ENCODE measurements around the gene RXRA.
A peak's percentile ranks its signal among the peaks of the same experiment; 100 is the strongest.

The RXRA gene

DNA sequence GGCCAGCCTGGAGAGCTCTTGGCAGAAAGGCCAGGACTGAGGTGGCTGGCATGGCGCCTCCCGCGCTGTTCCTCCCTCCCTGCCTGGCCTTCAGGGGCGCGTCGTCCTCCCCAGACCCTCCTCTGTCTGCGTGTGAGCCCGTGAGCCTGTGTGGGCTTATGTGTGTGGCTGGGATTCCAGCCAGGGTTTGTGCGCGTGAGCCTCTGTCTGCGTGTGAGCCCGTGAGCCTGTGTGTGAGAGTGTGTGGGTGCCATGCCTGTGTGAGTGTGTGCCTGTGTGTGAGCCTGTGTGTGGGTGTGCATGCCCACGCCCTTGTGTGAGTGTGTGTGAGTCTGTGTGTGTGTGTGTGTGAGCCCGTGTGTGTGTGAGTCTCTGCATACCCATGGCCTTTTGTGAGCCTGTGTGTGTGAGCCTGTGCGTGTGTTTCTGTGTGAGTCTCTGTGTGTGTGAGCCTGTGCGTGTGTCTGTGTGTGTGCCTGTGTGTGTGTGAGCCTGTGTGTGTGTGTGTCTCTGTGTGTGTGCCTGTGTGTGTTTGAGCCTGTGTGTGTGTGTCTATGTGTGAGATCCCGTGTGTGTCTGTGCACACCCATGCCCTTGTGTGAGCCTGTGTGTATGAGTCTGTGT lies 13.0 kb downstream of the RXRA start:
- DNase-seq = no peak

DNA sequence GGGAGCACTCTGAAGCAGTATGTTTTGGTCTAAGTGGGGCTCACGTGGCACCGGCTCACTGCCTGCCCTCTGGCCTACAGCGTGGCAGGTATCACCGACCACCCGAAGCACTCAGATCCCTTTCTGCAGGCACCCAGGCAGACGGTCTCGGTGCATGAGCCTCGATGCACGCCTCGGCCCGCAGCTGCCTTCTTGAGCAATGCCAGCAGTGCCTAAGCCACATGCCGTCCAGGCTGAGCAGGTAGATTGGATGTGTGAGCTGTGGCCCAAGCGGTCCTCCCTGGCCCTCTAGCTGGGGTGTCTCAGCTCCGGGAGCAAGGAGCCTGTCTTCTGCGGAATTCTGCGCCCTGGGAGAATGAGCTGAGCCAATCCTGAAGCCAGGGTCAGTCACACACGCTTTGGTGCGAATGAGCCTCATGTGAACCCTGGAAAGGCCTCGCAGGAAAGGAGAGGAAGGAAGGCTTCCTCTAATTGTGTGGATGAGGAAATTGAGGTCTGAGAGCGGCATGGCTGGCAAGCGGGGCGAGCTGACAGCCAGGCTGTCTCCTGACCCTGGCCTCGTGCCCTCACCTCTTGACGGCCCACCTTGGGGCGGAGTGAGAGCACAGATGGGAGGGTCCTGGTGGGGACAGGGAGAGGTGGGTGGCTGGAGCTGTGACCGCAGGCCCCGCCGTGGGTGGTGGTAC lies 14.4 kb downstream of the RXRA start:
- DNase-seq = no peak

DNA sequence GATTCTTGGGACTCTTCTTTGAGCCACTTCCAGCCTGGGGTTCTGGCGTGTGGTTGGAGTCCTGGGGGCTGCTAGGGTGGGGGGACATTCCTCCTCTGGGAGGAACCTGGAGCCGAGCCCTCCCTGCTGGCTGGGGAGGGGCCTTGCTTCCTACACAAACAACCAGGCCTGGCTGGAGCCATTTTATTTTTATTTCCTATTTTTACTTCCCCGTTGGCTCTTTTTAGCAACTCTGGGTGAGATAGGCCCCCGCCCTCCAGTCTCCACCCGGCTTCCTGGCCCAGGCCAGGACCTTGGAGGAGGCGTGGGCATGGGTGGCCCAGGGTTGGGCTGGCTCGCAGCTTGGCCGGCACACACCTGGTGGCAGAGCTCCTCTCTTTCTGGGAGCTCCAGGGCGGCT lies 15.1 kb downstream of the RXRA start:
- DNase-seq = no peak

DNA sequence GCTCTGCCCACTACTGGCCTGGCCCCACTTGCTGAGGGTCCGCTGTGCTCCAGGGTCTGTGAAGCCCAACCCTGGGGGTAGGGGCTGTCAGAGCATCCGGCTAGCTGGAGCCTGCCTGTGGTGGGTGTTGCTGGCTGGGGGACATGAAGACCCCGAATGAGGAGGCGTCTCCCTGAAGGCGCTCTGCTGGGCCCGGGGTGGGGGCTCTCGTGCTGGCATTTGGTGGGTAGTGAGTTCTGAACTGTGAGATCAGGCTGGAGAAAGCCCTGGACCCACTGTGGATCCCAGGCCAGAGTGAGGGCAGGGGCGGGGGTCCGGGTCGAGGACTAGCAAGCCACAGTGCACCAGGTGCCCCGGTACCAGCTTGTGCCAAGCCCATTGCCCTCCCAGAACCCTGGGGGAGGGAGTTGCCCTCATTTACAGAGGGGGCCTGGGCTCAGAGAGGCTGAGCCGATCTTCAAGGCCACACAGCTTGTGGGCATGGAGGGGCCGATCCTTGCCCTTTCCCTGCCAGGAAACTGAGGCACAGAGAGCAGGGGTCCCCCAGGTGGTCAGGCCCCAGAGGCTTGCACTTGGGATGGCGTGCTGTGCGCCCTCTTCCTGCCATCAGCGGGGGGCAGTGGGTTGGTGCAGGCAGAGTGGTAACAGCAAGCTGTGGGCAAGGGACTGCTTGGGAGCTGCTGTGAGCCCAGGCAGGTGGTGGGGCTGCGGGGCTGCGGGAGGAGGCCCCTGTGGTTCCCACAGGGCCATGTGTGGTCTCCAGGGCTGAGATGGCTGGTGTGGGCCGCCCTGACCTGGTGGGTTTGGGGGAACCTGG lies 15.9 kb downstream of the RXRA start:
- no peak for DNase-seq

DNA sequence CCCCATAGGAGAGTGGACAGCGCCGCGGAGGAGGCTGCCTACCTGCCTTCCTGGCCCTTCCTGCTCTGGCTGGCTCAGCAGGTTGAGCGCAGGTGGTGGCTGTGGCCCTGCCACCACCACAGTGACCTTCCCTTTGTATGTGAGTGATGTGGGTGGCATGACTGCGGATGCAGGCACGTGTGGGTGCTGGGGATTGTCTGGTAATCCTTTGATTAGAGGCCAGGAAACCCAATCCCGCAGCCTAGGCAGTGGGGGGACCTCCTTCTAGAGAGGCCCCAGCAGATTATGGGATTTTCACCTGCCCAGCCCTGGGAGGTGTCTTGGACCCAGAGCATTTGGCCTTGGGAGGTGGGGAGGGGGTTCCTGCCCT lies 16.5 kb downstream of the RXRA start:
- DNase-seq = no peak

DNA sequence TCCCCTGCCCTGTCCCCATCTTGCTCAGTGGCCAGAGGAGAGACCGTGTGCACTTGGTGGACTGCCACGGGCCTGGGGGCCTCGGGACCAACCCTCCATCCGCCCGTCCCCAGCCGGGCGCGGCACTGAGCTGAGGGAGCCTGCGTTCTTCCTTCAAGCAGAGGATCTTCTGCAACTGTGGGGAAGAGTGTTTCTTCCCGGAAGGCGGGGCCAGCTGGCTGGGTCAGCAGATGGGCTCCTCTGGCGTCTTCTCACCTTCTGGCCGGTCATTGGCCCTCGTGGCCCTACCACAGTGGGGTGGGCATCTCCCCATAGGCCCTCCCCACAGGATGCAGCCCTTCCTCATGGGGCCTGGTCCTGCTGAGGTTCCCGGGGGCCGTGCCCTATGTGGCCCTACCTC lies 17.4 kb downstream of the RXRA start:
- DNase-seq = no peak

DNA sequence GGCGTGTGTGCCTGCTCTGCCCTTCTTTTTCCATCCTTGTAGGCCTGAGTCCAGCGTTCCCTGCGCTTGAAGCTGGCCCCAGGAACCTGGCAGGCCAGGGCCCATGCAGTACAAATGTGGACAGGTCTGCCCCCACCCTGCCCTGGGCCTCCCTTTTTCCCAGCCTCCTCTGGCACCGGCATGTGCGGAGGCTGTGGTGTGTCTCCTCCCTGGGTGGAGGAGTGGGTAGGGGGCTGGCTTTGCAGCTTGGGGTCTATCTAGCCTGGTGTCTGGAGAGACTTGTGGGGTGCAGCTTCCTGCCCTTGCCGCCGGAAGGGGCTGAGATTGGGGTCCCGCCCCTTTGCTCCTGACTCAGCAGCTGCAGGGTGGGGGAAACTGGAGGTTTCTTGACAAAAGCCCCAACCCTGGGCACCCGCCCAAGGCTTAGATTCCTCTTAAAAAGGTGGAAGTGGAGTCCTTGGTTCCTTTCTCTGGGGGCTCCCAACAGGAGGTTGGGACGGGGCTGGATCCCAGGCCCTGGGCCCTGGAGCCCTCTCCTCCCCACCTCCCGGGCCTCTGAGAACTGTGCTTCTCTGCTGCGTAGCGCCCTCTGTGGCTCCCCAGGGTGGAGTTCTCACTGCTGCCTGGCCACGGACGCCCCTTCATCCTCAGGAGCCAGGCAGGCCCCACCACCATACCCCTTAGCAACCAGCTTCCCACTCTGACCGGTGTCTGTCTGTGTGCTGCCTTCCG lies 18.0 kb downstream of the RXRA start:
- DNase-seq = peak in 1 of 2 experiments; percentile 19

DNA sequence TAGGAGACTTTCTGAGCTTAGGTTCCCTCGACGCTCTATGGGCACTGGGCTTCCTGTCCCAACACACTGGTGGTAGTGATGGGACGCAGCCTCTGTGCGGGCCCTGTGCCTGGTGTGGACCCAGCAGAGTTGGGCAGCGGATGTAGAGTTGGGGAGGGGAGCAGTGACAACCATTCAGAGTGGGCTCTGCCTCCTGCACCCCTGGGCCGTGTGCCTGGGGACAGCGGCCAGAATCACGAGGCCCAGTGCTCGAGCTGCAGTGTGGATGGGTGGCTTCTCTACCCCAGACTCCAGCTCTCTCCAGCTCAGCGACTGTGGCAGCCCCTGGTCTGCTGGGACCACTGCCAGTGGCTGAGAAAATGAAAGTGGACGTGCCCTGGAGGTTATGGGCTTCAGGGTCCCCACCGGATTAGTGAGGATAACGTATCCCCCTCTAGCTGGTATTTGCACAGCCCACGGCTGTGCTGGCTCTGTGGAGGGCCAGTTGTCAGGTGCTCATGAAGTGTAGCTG lies 18.6 kb downstream of the RXRA start:
- no peak for DNase-seq

DNA sequence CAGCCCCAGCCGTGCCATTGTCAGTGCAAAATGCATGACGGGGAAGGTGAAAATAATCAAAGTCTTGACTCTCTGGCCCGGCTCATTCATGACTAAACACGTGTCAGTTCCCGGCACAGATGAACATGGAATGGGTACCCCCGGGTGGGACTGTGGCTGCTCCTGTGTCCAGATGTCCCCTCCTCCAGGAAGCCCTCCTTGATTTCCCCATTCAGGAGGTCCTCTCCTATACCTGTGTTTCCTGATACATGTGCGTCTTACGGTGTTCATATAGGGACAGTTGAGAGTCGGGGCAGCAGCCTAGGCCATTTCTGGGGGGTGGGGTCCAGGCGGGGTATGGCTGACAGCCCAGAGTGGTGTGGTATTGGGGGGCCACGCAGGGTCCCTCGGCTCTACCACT lies 19.5 kb downstream of the RXRA start:
- no peak for DNase-seq

DNA sequence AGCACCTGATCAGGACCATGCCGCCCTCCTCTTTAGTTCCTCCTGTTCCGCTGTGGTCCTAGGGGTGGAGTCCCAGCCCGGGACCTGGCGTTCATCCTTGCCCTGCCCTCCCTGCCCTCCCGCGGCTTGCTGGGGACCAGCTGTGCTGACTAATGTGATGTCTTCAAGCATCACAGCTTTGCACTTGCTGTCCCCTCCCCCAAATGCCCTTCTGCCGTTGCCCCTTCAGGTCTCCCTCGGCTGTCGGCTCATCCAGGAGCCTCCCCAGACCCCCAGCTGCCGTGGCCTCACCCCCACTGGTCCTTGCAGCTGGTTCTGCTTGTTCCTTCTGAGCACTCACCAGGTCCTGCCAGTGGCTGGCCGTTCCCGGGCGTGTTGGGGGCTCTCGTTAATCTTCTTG lies 19.9 kb downstream of the RXRA start:
- no peak for DNase-seq

DNA sequence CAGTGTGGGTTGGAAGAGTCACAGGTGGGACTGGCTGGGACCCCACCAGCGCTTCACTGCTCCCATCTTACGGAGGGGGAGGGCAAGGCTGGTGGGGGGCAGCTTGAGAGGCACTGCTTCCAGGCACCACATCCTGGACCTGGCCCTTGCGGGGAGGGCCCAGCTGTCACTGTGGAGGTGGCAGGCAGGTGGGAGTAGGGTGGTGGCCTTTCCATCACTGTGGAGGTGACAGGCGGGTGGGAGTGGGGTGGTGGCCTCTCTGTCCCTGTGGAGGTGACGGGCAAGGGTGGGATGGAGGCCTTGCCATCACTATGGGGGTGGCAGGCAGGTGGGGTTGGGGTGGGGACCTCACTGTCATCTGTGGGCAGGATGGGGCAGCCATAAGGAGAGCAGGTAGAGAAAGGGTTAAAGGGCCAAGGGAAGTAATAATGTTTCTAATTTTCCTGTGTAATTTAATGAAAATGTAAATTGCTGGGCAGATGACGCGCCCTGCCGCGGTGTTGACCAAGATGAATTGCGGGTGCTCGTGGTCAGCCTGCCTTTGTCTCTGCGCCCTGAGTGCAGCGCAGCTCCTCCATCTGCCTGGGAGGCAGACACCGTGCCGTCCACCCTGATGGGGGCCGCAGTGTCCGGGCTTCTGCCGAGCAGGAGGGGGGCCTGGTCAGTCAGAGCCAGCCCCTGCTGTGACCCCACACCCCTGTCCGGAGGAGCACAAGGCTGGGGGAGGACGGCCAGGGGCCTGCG lies 20.8 kb downstream of the RXRA start:
- no peak for DNase-seq

DNA sequence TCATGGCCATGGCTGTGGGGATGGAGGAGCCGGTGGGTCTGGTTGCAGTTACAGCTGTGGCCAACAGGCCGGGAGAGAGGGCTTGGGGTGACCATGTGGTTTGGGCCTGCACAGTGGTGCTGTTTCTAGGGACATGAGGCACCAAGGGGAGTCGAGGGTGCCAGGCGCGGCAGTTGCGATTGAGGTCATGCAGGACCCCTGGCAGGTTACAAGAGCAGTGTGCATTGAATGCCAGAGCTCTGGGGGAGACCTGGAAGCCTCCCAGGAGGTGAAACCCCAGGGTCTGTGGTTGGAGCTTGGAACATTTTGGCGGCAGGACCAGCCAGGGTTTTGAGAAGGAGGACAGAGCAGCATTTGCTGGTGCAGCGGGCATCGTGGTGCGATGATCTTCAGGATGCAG lies 21.7 kb downstream of the RXRA start:
- no peak for DNase-seq

DNA sequence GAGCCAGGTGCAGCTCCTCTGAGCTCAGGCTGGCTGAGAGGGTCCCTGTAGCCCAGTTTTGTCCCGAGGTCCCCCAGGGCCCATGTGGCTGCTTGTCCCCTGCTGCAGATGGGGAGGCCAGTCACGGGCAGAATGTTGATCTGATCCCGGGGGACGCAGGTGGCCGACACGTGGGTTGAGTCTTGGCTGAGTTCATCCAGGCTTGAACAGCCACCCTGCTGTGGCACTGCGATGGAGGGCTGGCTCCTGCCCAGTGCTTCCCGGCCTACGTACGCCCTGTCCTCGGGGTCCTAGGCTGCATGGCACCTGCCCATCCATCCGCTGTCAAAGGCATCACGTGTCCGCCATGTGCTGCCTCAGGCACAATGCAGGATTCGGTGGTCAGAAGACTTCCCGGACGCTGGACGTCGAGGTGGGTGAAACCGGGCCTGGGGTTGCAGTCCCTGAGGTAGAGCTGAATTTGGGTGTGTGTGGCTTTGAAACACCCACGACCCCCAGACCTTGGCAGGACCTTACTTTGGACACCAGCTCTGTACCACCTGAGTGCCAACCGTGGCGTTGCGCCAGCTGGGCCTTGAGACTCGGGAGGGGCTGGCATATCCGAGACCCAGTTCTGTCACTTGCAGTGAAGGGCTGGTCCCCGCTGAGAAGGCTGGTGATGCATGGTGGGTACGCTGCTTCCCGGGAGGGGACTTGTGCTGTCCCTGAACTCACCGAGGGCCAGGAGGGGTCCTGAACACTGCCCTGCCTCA lies 22.3 kb downstream of the RXRA start:
- no peak for DNase-seq

DNA sequence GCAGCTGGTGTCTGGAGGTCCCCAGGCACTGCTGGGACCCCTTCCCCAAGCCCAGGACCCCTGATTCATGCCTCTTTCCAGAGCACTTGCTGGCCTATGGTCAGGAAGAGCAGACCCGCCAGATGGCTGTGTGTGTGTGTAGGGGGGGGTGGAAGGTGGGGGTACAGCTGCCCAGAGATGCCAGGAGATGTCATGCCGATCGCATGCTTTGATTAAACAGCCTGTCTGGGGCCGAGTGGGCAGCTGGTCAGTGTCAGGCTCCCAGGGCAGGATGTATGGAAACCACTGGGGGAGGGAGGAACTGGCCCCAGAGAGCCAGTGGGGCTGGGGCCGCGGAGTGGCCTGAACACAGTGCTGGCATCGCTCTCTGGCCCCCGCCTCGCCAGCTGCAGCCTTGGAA lies 23.7 kb downstream of the RXRA start:
- no peak for DNase-seq

DNA sequence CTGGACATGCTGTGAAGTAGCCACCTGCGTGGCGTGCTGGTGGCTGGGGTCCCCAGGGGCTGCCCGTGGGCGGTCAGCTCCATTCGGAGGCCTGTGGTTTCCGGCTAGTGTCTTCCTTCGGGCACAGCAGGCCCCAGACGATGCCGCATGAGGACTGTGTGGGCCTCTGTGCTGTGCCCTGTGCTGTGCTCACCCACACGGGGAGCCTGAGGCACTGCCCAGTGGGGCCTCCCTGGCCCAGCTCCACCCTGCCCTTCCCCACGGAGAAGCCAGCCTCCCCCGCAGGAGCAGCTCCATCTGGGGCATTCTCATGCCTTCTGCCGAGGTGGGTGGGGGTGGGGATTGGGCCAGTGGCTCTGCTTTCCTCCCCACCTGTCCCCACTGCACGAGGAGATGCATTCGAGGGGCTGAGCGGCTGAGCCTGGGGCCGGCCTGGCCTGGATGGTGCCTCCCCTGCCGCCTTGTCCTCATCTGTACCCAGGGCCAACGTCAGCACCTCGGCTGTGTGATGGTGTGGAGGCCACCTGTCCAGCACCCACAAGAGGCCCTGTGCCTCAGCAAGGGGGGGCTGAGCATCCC lies 24.2 kb downstream of the RXRA start:
- DNase-seq = no peak

DNA sequence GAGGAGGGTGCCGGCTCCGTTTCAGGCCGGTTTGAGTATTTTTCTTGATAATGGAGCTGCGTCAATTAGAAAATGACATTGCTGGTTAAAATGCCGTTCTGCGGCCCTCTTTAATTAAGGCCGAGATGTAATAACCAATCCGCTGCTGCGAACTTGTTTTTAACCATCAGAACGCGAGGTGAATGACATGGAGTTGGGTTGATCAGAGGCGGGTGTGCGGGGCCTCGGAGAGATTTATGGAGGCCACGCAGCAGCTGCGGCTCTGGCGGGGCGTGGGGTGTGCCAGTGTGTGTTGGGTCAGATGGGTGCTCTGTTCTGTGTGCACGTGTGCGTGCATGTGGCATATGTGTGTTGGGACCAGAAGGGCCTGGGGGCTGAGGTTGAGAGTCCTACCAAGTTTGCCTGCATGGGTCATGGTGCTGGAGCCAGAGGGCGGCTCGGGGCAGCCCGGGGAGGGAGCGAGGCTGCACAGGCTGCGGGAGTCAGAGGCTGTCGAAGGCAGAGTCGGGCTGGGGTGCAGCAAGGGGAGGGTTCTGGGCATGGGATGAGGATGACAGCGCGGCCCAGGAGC lies 25.4 kb downstream of the RXRA start:
- no peak for DNase-seq

DNA sequence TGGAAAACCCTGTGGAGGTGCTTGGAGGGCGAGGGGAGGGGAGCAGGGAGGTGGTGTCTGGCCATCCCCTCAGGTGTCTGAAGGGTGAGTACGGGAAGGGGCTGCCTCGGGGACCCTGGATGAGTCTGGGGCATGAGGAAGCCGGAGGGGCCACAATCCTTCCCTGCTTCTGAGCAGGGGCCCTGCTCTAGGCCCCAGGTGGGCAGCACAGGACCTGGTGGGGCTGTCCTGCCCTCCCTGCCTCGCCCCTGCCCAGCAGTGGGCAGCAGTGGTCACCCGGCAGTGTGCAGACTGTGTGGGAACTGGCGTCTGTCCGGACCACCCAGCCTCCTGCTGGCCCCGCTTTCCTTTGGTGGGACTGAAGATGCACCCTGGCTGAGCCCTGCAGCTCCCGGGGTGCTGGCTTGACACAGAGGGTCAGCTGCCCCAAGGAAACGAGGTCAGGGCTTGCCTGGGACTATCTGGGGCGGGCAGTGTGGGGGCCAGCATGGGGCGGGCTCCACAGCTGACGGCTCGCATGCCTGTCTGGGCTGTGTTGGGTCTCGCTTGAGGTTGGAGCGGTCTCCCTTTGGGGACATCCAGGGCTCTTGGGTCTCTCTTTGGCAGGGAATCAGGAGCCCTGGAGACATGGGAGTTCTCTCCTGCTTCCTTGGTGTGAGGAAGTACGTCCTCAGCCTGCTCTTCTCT lies 26.1 kb downstream of the RXRA start:
- DNase-seq = no peak

DNA sequence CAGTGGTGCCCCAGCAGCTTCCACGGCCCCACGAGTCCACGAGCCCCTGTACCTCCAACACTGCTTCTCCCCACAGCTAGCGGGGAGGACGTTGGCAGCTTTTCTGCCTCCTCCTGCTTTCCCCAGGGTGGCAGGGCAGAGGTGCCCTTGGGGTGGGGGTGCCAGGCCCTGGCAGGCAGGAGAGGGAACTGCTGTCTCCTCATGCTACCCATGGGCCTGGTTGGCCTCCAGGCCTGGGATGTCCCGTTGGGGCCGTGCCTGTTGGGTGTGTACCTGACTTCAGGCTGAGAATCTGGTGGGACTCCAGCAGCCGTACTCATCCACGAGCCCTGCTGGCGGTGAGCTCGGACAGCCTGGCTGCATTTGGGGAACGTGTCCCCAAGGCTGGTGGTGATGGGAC lies 27.3 kb downstream of the RXRA start:
- DNase-seq = no peak

DNA sequence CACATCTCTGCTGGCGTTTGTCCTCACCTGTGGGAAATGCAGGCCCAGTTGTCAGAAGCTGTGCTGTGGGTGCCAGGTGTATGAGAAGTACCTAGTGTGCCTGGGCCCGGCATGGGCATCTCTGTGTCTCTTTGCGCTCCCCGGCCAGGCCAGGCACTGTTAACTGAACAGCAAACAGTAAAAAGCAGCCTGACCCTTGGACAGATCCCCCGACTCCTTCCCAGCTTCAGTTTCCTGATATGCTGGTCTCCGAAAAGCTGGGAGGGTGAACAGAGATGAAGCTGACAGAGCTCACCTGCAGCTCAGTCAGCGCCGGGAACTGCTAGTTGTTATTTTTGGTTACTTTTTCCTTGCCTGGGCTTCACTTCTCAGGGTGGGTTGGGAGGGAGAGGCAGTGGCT lies 28.9 kb downstream of the RXRA start:
- DNase-seq = no peak

DNA sequence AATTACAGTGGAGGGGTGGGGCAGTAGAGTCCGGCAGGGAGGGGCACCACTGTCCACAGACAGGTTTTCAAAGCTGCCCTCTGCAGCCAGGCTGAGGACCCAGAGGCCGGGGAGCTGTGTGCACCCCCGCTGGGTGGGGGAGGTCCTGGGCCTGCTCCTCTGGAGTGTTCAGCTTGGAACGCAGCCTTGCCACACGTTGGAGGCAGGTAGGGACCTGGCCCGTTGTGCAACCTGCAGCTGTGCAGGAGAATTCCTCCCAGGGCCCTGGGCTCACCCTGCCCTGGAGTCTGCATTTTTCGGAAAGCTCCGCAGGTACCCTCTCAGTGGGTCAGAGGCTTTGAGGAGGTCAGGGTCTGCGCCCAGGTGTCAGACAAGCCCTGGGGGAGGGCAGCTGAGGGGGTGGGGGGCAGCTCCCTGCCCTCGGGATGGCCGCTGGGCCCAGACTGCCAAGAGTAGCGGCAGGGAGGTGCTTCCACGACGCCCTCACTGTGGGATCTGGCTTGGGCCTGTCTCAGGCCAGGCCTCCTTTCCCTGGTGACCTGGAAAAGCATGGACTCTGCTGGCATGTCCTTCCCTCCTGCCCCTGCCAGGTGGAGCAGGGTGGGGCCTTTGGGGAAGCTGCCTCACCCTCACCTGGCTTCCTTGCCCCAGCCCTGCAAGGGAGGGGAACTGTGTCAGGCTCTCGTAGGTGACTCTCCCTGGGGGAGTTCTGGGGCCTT lies 29.5 kb downstream of the RXRA start:
- DNase-seq = no peak

All from stimulated activated CD4-positive, alpha-beta T cell treated with anti-CD3 and anti-CD28 coated beads, Interleukin-4, amount 100 ng/mL, for 4 hours (primary cell).